Erythroblast (primary cell): ENCODE results near the gene CSNK1A1.

ENCODE experiments used
- GATA1 ChIP-seq: IDR thresholded peaks from 2 replicates; pipeline ENCODE4 v1.6.1; 2011; ENCODE audit warnings: low read depth, mild to moderate bottlenecking, control low read depth, low read length, moderate library complexity
- POLR2A ChIP-seq: IDR thresholded peaks from 2 replicates; pipeline ENCODE4 v1.6.1; 2011; ENCODE audit warnings: mild to moderate bottlenecking, low read length

DNA sequence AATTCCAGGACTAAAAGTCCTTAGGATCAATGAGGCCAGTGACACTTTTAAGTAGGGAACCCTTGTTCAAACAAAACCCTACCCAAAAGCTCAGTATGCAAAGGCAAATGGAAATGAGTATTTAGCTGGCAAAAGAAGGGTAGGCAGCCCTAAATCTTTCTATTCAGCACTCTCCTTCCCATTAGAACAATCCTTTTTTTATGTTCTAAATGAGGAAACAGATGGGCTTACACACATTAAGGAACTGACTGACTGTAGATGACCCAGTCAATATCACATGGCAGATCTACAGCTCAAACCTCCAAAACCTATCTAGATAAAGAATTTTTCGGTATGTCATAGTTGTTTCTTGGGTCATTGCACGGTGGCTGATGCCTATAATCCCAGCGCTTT lies 7.2 kb downstream of the CSNK1A1 start:
- TF ChIP-seq POLR2A = no peak
- no peak for TF ChIP-seq GATA1
